ENCODE data around the gene ARHGAP45.

DNA sequence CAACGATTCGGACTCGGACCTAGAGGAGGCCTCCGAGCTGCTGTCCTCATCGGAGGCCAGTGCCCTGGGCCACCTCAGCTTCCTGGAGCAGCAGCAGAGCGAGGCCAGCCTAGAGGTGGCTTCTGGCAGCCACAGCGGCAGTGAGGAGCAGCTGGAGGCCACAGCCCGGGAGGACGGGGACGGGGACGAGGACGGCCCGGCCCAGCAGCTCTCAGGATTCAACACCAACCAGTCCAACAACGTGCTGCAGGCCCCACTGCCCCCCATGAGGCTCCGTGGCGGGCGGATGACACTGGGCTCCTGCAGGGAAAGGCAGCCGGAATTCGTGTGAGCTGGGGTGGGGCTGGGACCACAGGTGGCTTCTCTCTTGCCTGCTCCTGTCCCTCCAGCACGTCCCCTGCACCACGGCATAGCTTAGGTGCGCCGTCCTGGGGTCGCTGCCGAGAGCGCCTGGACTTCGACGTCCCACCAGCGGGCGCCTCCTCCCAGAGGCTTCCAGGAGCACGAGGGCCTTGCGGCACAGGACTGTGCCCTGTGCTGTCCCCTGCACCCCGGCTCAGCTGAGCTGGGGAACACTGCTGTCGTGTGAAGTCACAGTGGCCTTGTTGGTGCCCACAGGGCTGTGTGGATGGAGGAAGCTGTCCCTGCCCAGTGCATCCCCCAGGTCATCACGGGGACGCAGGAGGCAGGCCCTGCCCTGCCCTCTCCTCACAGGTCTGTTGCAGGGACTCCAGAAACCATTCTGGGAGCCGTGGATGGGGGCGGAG lies 18.9 kb downstream of the ARHGAP45 start:
- TF ChIP-seq, protein P1, sequence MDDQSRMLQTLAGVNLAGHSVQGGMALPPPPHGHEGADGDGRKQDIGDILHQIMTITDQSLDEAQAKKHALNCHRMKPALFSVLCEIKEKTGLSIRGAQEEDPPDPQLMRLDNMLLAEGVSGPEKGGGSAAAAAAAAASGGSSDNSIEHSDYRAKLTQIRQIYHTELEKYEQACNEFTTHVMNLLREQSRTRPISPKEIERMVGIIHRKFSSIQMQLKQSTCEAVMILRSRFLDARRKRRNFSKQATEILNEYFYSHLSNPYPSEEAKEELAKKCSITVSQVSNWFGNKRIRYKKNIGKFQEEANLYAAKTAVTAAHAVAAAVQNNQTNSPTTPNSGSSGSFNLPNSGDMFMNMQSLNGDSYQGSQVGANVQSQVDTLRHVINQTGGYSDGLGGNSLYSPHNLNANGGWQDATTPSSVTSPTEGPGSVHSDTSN (IDR thresholded peaks at IDR 0.05): no peak
- TF ChIP-seq, protein P2, sequence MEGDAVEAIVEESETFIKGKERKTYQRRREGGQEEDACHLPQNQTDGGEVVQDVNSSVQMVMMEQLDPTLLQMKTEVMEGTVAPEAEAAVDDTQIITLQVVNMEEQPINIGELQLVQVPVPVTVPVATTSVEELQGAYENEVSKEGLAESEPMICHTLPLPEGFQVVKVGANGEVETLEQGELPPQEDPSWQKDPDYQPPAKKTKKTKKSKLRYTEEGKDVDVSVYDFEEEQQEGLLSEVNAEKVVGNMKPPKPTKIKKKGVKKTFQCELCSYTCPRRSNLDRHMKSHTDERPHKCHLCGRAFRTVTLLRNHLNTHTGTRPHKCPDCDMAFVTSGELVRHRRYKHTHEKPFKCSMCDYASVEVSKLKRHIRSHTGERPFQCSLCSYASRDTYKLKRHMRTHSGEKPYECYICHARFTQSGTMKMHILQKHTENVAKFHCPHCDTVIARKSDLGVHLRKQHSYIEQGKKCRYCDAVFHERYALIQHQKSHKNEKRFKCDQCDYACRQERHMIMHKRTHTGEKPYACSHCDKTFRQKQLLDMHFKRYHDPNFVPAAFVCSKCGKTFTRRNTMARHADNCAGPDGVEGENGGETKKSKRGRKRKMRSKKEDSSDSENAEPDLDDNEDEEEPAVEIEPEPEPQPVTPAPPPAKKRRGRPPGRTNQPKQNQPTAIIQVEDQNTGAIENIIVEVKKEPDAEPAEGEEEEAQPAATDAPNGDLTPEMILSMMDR (IDR thresholded peaks at IDR 0.05): no peak
- TF ChIP-seq NR3C1 (IDR thresholded peaks at IDR 0.05): no peak
- no peak for TF ChIP-seq RAD21 (conservative IDR thresholded peaks at IDR 0.05 in 1 of 2, IDR thresholded peaks at IDR 0.05 in 1 of 2)
- no peak for TF ChIP-seq POLR2A (IDR thresholded peaks at IDR 0.05; ENCODE audit: low read length)

Measured in A549 (cell line).